Measurements from ENCODE around the gene SDHB.
A peak's percentile ranks its signal among the peaks of the same experiment; 100 is the strongest.

The SDHB gene

DNA sequence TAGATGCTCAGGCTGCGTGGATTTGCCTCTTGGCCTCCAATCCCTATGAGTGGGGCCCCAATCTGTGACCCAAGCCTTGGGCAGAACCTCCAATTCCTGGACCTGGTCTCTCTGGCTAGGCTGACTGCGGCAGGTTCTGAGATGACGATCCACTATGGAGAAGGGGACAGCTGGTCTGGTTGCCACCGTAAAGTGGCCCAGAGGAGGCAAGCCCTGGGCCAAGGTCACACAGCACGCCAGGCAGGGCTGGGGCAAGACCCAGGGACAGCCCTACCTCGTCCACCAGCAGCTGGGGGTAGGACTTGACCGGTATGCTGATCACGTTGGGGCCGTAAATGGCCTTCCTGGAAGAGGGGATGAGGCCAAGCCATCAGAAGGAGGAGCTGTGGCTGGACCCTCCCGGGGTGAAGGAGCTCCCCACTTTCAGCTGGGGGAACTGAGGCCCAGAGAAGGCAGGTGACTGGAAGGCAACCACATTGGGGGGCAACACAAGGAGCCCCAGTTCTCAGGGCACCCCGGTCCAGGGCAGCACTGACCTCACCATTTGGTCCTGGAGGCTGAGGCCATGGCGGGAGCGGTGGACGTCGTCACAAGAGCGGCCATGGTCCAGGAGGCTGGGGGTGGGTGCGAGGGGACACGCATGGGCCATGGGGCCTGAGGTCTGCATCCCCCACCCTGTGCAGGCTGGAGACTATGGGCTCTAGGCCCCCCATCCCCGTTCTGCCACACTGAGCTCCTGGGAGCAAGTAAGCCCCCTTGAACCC, 51.9 kb downstream of the SDHB start:
- DNase-seq: no peak
- intact Hi-C loops (cut with DNase I): no loop called here

DNA sequence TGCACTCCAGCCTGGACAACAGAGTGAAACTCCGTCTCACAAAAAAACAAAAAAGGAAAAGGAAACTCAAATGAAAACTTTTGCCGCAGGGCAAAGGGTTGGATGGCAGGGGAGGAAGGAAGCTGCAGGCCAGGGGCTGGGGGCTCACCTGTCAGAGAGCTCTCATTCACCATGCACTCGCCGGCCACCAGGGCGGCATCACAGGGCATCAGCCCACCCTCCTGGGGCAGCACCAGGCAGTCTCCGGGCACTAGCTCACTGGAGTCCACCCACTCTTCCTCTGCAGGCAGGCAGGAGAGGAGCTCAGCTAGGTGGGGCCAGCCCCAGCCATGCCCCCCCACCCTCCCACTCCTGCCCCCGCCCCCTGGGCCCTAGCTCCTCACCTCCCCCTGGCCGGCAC, 54.0 kb downstream of the SDHB start:
- no peak for DNase-seq
- intact Hi-C loops (cut with DNase I): no loop called here

DNA sequence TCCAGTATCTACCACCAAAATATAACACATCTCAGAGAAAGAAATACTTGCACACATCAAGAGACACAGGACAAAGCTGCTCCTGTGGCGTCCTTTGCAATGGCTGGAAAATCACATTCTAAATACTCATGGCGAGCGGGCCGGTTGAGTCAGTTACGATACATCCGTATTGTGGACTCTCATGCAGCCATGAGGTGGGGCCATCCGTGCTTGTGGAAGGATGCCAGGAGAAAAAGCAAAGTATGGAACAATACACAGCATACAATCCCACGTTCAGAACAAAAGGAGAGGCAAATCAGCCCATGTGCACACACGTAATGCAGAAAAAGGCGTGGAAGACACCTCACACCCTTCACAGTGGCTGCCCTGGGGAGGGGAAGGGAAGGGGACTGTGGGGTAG, 55.2 kb downstream of the SDHB start:
- DNase-seq: no peak
- intact Hi-C loops (cut with DNase I): no loop called here

DNA sequence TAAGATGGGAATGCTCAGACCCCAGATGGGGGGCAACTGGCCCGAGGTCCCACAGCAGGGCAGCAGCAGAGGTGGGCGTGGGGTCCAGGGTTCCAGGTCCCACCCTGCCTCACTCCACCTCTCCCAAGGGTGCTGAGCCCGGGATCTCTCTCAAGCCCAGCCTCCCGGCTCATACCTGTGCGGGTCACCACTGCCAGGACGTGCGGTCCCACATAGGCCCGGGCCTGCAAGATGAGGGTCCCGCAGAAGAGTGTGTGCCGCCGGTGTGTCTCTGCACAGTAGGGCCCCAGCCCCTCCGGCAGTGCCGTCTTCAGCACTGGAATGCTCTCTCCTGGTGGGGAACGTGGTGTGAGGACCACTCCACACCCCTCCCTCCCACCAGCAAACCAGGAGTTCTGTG, 57.0 kb downstream of the SDHB start:
- intact Hi-C loops (cut with DNase I): no loop called here
- no peak for DNase-seq

DNA sequence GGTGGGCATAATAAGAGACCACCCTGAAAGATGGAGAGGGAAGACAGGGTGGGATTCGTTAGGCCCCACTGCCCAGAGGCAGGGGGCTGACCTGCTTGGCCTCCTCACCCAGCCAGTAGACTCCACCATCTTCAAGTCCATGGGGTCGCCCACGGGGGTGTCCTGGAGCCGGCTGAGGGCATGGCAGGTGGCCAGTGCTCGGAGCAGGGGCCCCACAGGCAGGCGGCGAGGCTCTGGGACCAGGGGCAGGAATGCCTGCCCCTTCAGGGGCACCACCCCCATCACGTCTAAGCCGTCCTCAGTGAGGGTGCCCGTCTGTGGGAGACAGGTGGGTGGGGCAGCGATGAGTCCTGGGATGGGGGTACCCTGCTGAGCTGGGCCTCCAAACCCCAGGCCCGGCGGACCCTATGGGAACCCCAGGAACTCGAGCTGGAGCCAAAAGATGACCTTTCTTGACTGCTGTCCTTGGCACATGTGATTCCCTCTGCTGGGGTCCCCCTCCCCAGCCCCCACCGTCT, 60.3 kb downstream of the SDHB start:
- no peak for DNase-seq
- intact Hi-C loops (cut with DNase I): no loop called here

DNA sequence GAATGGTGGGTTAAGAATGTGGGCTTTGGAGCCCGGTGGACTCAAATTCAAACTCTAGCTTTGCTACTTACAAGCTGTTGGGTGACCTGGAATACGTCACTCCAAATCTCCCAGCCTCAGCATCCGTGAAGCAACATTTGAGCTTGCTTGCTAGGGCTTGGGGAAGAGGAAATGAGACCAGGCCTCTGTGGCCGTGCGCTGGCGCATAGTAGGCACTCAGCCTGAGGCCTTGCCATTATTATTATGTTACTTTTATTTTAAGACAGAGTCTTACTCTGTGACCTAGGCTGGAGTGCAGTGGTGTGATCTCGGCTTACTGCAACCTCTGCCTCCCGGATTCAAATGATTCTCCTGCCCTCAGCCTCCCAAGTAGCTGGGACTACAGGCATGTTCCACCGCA, 61.2 kb downstream of the SDHB start:
- DNase-seq: no peak
- intact Hi-C loops (cut with DNase I): no loop called here

DNA sequence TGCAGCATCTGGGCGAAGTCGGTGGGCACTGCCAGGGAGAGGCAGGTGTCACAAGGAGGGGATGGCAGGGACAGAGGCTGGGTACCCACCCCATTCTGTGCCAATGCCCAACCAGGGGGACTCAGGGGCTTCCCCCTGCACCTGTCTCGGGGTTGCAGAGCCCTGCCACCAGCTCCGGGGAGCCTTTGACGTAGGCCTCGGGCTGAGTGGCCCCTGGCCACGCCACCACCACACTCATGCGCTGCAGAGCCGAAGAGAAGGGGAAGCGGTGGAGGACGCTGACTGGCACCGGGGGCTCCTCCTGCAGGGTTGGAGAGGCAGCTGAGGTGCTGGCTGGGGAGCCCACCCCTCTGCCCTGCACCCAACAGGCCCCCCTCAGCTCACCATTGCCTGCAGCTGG, 61.7 kb downstream of the SDHB start:
- no peak for DNase-seq
- intact Hi-C loops (cut with DNase I): no loop called here

DNA sequence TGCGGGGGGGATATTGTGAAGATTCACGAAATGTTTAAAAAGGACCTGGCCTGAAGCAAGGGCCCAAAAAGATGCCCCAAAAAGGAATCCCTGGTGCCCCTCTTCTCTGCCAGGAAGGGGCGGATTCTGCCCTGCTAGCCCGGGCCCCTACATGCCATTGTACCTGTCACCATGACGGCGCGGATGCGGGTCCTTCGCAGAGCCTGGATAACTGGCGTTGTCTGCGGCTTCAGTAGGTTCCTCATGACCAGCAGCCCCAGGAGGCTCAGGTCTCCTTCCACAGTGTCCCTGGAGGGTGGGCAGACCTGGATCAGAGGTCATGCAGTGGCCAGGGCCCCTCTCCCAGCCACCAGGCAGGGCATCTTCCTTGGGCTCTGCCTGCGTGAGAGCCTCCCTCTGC, 62.3 kb downstream of the SDHB start:
- DNase-seq: no peak
- intact Hi-C loops (cut with DNase I): no loop called here

DNA sequence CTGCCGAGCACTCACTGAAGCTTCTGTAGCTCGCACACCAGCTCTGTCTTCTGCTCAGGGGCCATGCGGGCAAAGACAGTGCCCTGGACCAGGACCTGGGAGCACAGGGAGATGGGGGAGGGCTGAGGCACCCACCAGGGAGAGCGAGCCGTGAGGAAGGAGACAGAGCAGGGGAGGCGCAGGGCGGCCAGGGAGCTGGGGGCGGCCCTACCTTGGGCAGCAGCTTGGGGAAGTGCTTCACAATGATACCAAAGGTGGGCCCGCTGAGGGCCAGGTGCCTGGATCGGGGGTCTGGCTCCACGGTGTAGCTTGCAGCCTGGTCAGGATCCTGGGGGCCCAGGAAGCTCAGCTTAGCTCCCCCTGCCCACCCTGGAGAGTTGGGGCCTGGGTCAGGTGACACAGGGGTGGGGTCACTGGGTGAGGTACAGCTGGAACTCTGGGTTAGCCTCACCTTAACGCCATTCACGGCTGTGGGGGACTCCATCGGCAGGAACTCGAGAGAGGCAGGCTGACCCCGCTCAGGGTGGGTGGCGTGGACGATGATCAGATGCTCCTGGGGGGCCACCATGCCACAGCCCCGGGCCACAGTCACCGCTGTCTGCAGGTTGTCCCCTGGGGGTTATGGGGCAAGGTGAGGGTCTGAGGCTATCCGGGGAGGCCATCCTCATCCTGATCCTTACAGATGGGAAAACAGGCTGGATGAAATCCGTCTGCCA, 64.0 kb downstream of the SDHB start:
- intact Hi-C loops (cut with DNase I): no loop called here
- DNase-seq: no peak

DNA sequence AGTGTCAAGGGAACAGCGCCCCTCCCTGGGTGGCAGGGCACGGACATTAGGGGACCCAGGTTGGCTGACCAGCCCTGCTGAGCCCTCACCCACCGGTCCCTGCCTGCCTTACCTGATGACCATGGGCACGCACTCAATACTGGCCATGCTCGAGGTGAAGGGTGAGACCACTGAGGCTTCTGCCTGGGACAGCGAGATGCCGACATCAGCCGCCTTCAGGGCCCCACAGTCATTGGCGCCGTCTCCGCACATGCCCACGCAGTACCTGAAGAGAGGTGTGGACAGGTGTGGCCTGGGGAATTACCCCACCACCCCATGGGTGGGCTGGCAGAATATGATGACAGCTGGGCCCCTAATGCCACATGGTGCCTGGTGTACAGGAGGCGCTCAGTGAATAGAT, 65.6 kb downstream of the SDHB start:
- intact Hi-C loops (cut with DNase I): no loop called here
- DNase-seq: no peak

DNA sequence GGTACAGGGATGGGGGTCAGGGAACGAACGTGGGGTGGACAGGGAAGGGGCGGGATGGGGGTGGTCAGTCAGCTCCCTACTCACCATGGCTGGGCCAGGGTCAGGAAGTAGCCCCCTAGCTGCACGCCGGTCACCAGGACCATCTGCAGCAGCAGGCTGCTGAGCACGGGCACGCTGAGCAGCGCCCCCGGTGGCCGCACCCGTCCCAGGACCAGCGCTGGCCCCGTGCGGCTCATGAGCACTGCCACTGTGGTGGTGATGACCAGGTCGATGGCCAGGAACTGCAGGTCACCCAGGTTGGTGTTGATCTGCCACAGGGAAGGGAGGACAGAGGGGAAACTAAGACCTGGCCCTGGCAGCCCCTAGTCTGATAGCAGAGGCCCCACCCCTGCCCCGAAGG, 66.9 kb downstream of the SDHB start:
- no peak for DNase-seq
- intact Hi-C loops (cut with DNase I): no loop called here

DNA sequence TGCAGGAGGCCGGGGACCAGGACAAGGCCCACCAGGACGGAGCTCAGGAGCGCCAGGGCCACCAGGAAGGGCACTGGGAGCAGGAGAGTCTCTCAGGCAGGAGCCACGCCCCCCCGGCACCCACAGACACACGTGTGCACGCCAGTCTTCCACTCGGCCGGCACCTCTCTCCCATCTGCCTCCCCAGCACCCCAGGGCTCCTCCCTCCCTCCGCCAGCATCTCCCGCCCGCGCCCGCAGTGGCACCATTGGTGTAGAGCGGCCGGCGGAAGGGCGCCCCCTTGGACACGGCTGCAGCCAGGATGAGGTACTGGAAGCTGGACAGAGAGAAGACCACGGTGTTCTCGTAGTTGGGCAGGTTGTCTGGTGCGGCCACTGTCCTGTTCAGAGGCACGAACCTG, 67.3 kb downstream of the SDHB start:
- intact Hi-C loops (cut with DNase I): no loop called here
- no peak for DNase-seq

DNA sequence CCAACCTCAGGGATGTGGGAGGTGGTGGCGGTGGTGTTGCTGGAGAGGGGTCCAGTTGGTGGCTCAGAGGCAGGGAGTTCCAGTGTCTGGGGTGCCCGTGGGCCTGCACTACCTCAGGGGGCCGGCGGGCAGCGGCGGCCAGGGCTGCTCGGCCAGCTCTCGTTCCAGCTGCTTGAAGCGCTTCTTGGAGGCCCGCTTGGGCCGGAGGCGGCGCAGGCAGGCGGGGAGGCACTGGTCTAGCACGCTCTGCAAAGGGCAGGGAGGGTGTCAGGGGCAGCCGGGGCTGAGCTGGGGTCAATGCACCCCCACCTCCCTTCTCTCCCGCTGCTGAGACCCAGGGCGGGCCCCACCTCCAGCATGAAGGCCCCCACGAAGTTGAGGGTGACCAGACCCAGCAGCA, 67.7 kb downstream of the SDHB start:
- no peak for DNase-seq
- intact Hi-C loops (cut with DNase I): no loop called here

DNA sequence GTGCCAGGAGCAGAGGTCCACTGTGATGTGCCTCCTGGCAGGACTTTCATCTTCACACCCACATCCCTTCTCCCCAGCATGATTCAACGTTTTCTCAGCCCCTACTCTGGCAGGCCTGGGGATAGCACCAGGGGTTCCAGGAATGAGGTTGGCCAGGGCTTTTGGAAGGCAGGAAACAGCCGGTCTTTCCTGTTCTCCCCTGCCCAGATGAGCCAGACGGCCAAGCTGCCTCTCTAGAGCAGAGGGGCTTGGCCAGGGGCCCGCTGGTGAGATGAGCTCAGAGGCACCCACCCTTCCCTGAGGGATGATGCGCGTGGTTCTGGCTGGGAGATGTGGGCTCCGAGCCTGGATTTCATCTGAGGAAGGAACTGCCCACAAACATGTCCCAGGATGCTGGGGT, 69.1 kb downstream of the SDHB start:
- intact Hi-C loops (cut with DNase I): no loop called here
- DNase-seq: peak in 7 of 42 donors; percentile 43 to 74 (median 58)

DNA sequence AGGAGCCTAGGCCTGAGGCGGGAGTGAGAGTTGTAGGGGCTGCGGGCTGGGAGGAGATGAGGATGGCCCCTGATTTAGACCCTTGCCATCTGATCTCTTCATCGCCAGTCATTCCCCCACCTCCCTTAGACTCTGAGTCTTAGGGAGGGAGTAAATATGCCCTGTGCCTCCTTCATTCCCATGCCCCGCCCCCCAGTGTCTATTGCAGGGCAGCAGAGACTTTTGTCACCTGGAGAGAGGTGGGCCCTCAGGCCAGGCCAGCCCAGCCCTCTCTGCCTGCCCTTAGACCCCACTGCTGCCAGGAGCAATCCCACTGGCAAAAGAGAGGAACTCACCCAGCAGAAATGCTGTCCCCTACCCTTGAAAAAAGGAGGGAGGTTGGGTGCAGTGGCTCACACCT, 70.2 kb downstream of the SDHB start:
- intact Hi-C loops (cut with DNase I): no loop called here
- no peak for DNase-seq

DNA sequence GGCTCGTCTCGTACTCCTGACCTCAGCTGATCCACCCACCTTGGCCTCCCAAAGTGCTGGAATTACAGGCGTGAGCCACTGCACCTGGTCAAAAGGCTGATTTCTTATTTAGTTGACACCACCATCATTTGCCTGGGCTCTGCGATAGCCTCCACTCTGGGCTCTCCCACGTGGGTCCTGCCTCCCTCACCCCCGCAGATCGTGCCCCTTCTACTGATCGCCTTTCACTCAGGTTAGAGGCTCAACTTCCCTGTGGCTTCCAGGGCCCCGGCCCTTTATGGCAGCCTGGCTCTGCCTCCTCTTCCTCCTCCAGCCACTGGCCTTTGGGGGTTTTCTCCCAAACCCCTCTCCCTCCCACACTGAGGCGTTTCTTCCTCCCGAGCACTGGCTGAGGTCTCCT, 70.9 kb downstream of the SDHB start:
- intact Hi-C loops (cut with DNase I): no loop called here
- no peak for DNase-seq

DNA sequence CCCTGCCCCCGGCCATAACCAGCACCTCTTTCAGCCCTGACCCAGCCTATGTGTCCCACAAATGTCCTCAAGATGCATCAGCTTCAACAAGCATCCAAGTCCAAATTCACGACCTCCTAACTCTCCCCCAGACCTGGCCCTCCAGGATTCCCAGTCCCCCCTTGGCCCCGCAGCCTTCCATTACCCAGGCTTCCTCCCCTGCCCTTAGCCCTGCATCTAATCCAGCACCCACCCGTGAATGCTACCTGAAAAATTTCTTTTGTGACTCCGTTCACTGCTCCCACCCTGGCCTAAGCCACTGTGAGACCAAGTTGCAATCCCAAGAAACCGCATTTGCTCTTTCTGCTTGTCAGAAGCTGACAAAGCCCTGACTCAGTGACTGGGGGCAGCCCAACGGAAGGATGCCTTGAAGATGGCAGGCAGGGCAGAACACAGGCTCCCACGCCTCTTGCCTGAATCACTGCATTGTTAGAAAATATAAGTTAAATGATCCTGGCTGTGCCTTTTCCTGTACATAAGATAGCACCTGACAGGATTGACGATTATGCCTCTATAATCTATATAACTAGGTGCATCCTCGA, 72.5 kb downstream of the SDHB start:
- DNase-seq: peak in 33 of 42 donors; percentile 15 to 88 (median 53)
- intact Hi-C loops (cut with DNase I): no loop called here

DNA sequence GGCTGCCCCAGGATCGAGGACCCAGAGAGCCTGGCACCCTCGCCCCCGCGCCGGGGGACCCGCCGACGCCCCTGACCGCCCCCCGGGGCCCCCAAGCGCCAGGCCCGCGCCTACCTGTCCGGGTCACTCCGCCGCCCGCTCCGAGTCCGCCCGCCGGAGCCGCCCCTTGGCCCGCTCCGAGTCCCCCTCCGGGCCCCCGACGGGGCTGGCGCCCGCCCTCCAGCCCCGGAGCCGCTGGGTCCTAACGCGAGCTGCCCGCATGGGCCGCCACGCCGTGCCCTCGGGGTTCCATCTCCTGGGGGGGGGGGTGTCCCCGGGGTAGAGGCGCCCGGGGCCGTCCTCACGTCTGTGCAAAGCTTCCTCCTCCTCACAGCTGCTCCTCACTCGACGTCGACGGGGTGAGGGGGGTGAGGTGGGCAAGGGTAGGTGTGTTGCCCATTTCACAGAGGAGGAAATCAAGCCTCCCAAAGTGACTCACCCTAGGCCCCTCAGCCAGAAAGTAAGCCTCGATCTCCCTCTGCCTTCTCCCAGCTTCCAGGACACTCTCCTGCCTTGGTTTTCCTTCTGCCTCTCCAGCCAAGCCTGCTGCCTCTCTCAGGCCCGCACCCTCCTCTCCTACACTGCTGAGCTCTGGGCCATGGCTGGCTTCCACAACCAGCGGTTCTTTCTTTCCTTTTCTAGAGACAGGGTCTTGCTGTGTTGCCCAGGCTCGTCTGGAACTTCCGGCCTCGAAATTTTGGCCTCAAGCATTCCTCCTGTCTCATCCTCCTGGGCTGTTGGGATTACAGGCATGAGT, 73.2 kb downstream of the SDHB start, which contains the start of gene MFAP2:
Gene MFAP2 (minus strand): TSS at position 148 of the 796 bp plus-strand sequence. CDS start 2,347 bp downstream, outside the sequence.
- DNase-seq: no peak
- intact Hi-C loops (cut with DNase I): no loop called here

DNA sequence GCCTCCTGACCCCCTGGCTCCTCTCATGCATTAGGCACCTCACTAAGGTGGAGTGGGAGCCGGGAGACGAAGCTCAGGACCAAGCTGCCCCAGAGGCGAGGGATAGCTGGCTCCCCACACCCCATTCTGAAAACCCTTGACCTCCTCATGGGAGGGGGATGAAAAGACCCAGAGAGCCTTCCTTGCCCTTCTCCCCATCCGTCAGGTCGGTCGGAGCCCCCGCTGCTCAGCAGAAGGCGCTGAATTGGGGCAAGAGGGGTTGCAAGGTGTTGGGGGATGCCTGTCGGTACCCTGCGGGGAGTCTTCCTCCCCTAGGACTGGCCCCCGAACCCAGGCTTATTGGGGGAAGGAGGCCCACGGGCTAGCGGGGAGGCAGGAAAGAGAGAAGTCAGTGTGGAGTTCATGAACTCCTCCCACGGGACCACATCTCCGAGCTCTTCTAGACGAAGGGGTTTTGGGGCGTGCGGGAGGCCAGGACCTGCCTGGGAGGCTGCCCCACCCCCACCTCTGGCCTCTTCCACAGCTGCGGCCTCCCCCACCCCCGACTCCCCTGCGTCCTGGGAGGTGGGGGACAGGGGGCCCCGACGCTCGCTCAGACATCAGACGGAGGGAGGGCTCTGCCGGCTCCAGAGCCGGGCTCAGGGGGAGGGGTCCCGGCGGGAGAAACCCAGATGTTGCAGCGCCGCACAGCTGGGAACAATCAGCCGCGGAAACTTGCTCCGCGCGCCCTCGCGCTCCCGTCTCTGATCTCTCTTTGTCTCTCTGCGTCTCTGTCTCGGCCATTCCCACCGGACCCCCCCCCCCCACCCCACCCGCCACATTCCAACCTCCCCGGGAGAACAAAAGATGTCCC, 74.1 kb downstream of the SDHB start:
- intact Hi-C loops (cut with DNase I): no loop called here
- DNase-seq: no peak
